GM12801 (cell line): ENCODE results near the gene FBLIM1.

Experiments
- CTCF ChIP-seq: IDR thresholded peaks from one replicate; pipeline ENCODE4 v1.5.1; 2011; ENCODE audit warnings: control low read depth; ENCODE audit not compliant: insufficient read length; ENCODE audit errors: extremely low read depth

FBLIM1 gene

DNA sequence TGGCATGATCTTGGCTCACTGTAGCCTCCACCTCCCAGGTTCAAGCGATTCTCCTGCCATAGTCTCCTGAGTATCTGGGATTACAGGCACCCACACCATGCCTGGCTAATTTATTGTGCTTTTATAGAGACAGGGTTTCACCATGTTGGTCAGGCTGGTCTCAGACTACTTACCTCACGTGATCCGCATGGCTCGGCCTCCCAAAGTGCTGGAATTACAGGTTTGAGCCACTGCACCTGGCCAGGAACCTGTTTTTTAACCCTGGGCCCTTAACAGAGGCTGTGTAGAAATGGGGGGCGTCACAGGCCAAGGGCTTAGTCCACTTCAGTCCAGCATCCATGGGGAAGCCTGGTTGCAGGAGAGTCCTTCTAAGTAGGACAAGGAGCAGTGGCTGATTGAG lies 9.3 kb downstream of the FBLIM1 start:
- no peak for TF ChIP-seq CTCF

DNA sequence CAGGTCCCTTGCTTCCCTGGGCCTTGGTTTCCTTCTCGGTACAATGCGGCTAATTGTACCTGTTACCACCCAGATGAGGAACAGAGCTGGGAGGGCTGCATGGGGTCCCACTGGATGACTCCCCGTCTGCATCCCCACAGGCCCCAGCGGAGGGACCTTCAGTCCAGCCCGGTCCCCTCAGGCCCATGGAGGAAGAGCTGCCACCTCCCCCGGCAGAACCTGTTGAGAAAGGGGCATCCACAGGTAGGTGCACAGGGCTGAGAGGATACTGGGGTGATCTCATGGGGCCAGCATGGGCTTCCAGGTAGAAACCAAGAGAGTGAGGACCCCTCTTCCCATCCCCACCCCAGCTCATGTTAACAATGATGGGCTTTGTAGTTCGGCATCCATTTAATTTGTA lies 9.8 kb downstream of the FBLIM1 start:
- no peak for TF ChIP-seq CTCF

DNA sequence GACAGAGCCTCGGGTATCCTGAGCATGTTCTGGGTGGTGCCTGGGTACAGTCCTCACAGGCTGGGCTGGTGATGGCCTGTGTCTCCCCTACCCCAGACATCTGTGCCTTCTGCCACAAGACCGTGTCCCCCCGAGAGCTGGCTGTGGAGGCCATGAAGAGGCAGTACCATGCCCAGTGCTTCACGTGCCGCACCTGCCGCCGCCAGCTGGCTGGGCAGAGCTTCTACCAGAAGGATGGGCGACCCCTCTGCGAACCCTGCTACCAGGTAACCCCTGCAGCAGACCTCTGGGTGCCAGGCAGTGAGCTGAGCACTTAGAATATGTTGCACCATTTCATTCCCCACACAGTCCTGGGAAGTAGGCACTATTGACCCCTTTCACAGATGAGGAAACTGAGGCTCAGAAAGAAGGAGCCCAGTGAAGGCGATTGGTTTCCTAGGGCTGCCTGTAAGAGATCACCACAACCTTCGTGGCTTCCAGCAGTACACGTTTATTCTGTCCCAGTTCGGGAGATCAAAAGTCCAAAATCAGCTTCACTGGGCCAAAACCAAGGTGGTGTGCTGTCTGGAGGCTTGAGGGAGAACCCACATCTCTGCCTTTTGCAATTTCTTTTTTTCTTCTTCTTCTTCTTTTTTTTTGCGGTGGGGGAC lies 11.8 kb downstream of the FBLIM1 start:
- no peak for TF ChIP-seq CTCF

GRCh38 chr1:15771836-15772515 lies 13.4 kb downstream of the FBLIM1 start:
- no peak for TF ChIP-seq CTCF

- TF ChIP-seq CTCF: no peak
Observed at GRCh38 chr1:15775706-15776105, 17.1 kb downstream of the FBLIM1 start.

DNA sequence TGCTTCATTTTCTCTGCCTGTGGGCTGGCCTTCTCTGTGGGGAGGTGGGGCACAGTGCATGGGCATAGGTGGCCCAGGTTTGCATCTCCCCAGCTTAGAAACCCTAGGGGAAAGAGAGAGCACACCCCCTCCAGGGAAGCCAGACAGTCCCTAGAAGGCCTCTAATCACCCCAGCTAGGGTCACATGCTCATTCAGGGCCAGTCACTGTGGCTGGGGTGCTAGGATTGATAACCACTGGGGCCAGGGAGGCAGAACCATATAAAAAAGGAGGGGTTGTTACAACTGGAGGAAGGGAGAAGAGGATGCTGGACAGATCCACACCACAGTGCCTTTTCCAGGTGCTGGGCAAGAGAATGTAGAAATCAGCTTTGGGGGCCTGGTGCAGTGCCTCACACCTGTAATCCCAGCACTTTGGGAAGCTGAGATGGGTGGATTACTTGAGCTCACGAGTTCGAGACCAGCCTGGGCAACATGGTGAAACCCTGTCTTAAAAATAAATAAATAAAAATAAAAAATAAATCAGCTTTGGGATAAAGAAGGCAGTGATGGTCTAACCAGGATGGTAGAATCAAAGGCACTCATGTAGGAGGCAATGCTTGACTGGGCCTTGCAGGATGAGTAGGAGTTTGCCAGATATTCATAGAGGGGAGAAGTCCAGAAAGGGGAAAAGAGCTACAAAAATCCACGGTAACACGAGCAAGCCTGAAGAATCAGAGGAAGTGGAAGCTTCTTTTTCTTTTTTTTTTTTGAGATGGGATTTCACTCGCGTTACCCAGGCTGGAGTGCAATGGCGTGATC lies 19.5 kb downstream of the FBLIM1 start:
- no peak for TF ChIP-seq CTCF

GRCh38 chr1:15785683-15786082 lies 27.1 kb downstream of the FBLIM1 start:
- TF ChIP-seq CTCF: no peak
